Neuronal stem cell (in vitro differentiated cells): Measurements from ENCODE around the gene CDK5RAP1.

ENCODE experiments used
- DNase-seq: peaks from one replicate; pipeline ENCODE4 v3.0.0-alpha.2; 2013; ENCODE audit warnings: low spot score
- H2AFZ ChIP-seq: one replicate; pipeline ENCODE4 v1.6.1; 2013; ENCODE audit warnings: mild to moderate bottlenecking, low read length, inconsistent platforms
- H2AK5ac ChIP-seq: 2 replicates; pipeline ENCODE4 v1.6.1; 2013; ENCODE audit warnings: low read depth, mild to moderate bottlenecking, inconsistent platforms, low read length, moderate library complexity, mixed read lengths
- H2BK120ac ChIP-seq: 2 replicates; pipeline ENCODE4 v1.6.1; 2013; ENCODE audit warnings: low read depth, mild to moderate bottlenecking, inconsistent platforms, low read length, moderate library complexity, mixed read lengths
- H2BK12ac ChIP-seq: one replicate; pipeline ENCODE4 v1.6.1; 2013; ENCODE audit warnings: low read length, inconsistent platforms
- H2BK15ac ChIP-seq: 2 replicates; pipeline ENCODE4 v1.6.1; 2013; ENCODE audit warnings: mild to moderate bottlenecking, low read length, inconsistent platforms, mixed read lengths
- H2BK5ac ChIP-seq: one replicate; pipeline ENCODE4 v1.6.1; 2013; ENCODE audit warnings: inconsistent platforms, mild to moderate bottlenecking, low read length, moderate library complexity
- H3K14ac ChIP-seq: one replicate; pipeline ENCODE4 v1.6.1; 2013; ENCODE audit warnings: low read length, inconsistent platforms
- H3K18ac ChIP-seq: 2 replicates; pipeline ENCODE4 v1.6.1; 2013; ENCODE audit warnings: low read length, inconsistent platforms
- H3K23ac ChIP-seq: 2 replicates; pipeline ENCODE4 v1.6.1; 2013; ENCODE audit warnings: low read depth, mild to moderate bottlenecking, mixed read lengths, low read length, inconsistent platforms; ENCODE audit not compliant: poor library complexity
- H3K27ac ChIP-seq: replicated peaks from 3 replicates; pipeline ENCODE4 v1.5.1; 2013; ENCODE audit warnings: low read length, inconsistent platforms
- H3K27me3 ChIP-seq, 3 experiments: 2 replicates each; pipeline ENCODE4 v1.6.1; 2013; ENCODE audit warnings: low read length in 3 of 3, mild to moderate bottlenecking in 2 of 3, inconsistent platforms in 1 of 3, low read depth in 1 of 3, mixed read lengths in 1 of 3, moderate library complexity in 1 of 3; ENCODE audit not compliant: control insufficient read depth in 3 of 3, insufficient read depth in 3 of 3
- H3K36me3 ChIP-seq, 2 donors: replicated peaks in 1 of 2; 2 replicates each; pipeline ENCODE4 v1.6.1; 2013; ENCODE audit warnings: low read length in 2 of 2; ENCODE audit not compliant: control insufficient read depth in 2 of 2, insufficient read depth in 2 of 2
- H3K4ac ChIP-seq: 2 replicates; pipeline ENCODE4 v1.6.1; 2013; ENCODE audit warnings: inconsistent platforms, mild to moderate bottlenecking, low read length, moderate library complexity
- H3K4me1 ChIP-seq, 2 donors: 1 replicate in 1 of 2; 2 replicates in 1 of 2; pipeline ENCODE4 v1.6.1; 2013; ENCODE audit warnings: low read length in 2 of 2, low read depth in 1 of 2; ENCODE audit not compliant: control insufficient read depth in 2 of 2, insufficient read depth in 1 of 2
- H3K4me2 ChIP-seq: one replicate; pipeline ENCODE4 v1.6.1; 2013; ENCODE audit warnings: mild to moderate bottlenecking, low read length, inconsistent platforms; ENCODE audit not compliant: insufficient read depth, poor library complexity, severe bottlenecking
- H3K4me3 ChIP-seq, 2 donors: 2 replicates each; pipeline ENCODE4 v1.5.1; 2013; ENCODE audit warnings: low read length in 2 of 2, mild to moderate bottlenecking in 2 of 2, inconsistent platforms in 1 of 2, moderate library complexity in 1 of 2
- H3K79me1 ChIP-seq: one replicate; pipeline ENCODE4 v1.6.1; 2013; ENCODE audit warnings: low read depth, mild to moderate bottlenecking, inconsistent platforms, low read length, moderate library complexity
- H3K9ac ChIP-seq: one replicate; pipeline ENCODE4 v1.6.1; 2013; ENCODE audit warnings: mild to moderate bottlenecking, low read depth, low read length, inconsistent platforms; ENCODE audit not compliant: poor library complexity
- H3K9me3 ChIP-seq, 2 donors: replicated peaks in 1 of 2; 2 replicates each; pipeline versions ENCODE3 to v1.6.1; 2013; ENCODE audit warnings: low read length in 2 of 2, mild to moderate bottlenecking in 2 of 2, inconsistent platforms in 1 of 2, low read depth in 1 of 2, mixed read lengths in 1 of 2, moderate library complexity in 1 of 2; ENCODE audit not compliant: control insufficient read depth in 2 of 2, insufficient read depth in 1 of 2
- H4K8ac ChIP-seq: one replicate; pipeline ENCODE4 v1.6.1; 2013; ENCODE audit warnings: low read depth, mild to moderate bottlenecking, inconsistent platforms, low read length, moderate library complexity
- H4K91ac ChIP-seq: one replicate; pipeline ENCODE4 v1.6.1; 2013; ENCODE audit warnings: low read length, low read depth, mild to moderate bottlenecking, inconsistent platforms; ENCODE audit not compliant: poor library complexity
- WGBS, 2 donors: extraction: QIAGEN DNeasy Blood & Tissue Kit; methylation state at CpG; one replicate each; pipeline ENCODE4 v1.1.7; 2013; ENCODE audit warnings: missing lambda C conversion rate in 2 of 2, mixed read lengths in 1 of 2; ENCODE audit not compliant: insufficient read length in 2 of 2, insufficient replicate concordance in 1 of 2; ENCODE audit errors: extremely low coverage in 2 of 2; 5-methylcytosine and 5-hydroxymethylcytosine counted together

CDK5RAP1 gene

DNA sequence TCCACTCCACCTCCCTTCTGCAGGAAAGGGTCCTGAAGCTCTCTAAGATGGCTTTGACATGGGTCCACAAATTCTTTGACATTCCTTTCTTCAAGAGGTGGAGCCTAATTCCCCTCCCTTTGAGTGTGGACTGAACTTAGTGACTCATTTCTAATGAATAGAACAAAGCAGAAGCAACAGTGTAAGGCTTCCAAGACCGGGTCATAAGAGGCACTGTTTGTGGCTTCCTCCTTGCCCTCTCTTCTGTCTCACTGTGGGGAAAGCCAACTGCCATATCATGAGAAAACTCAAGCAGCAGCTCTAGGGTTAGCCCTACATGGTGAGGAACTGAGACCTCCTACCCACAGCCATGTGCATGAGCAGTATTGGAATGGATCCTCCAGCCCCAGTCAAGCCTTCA is 5.9 kb upstream of the CDK5RAP1 start:
- no peak overlapping the region for H2AFZ ChIP-seq
- no peak overlapping the region for H3K23ac ChIP-seq
- H3K9me3 ChIP-seq: peaks cover 2 to 6% of the 10 kb centered on the region in 2 donors
- no peak overlapping the region for H3K4ac ChIP-seq
- no peaks in the 10 kb centered on the region for H3K27me3 ChIP-seq
- H3K36me3 ChIP-seq: peaks cover 10 to 35% of the 10 kb centered on the region in 2 donors
- H3K4me1 ChIP-seq: peaks cover 0 to under 1% of the 10 kb centered on the region in 2 donors
- H2BK120ac ChIP-seq: no peak overlapping the region
- H2BK15ac ChIP-seq: no peak overlapping the region
- H2BK5ac ChIP-seq: no peak overlapping the region
- H3K9ac ChIP-seq: no peak overlapping the region
- H3K18ac ChIP-seq: no peak overlapping the region
- no peak overlapping the region for H2BK12ac ChIP-seq
- no CpG with 5 or more reads among the region's 1 CpG for WGBS, 2 donors
- H3K4me3 ChIP-seq: no peak overlapping the region
- DNase-seq: no peak
- H4K91ac ChIP-seq: no peak overlapping the region
- H3K14ac ChIP-seq: no peak overlapping the region
- no peak overlapping the region for H3K27ac ChIP-seq
- peaks cover 2% of the 10 kb centered on the region for H3K79me1 ChIP-seq
- H3K4me2 ChIP-seq: no peak overlapping the region
- no peak overlapping the region for H4K8ac ChIP-seq
- no peak overlapping the region for H2AK5ac ChIP-seq

DNA sequence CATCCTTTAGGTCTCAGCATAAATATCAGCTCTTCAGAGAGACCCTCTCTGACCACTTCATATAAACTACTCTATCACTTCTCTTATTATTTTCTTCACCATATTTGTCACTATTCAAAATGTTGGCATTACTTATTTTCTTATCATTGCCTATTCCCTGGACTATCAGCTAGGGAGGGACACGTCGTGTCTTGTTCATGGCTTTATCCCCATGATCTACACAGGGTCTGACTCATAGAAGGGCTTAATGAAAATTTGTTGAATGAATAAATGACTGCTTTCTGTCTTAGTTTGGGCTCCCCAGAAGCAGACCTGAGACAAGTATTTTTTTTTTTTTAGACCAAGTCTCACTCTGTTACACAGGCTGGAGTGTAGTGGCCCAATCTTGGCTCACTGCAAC is 3.0 kb upstream of the CDK5RAP1 start:
- H3K36me3 ChIP-seq: peaks cover 0 to 22% of the 10 kb centered on the region in 2 donors
- H2BK120ac ChIP-seq: no peak overlapping the region
- H3K27ac ChIP-seq: no peak overlapping the region
- H3K4me3 ChIP-seq: no peak overlapping the region
- H3K9ac ChIP-seq: no peak overlapping the region
- H3K23ac ChIP-seq: no peak overlapping the region
- WGBS, 2 donors: no CpG with 5 or more reads among the region's 2 CpGs
- no peak overlapping the region for H2AK5ac ChIP-seq
- H2BK5ac ChIP-seq: no peak overlapping the region
- peaks cover 11% of the 10 kb centered on the region for H3K79me1 ChIP-seq
- no peak overlapping the region for H4K8ac ChIP-seq
- H4K91ac ChIP-seq: no peak overlapping the region
- H2AFZ ChIP-seq: no peak overlapping the region
- H3K4ac ChIP-seq: no peak overlapping the region
- no peak overlapping the region for H2BK15ac ChIP-seq
- no peaks in the 10 kb centered on the region for H3K27me3 ChIP-seq
- no peak for DNase-seq
- no peak overlapping the region for H3K14ac ChIP-seq
- no peak overlapping the region for H3K18ac ChIP-seq
- peaks cover 0 to 6% of the 10 kb centered on the region in 2 donors for H3K9me3 ChIP-seq
- peaks cover 6 to 10% of the 10 kb centered on the region in 2 donors for H3K4me1 ChIP-seq
- no peak overlapping the region for H2BK12ac ChIP-seq
- H3K4me2 ChIP-seq: no peak overlapping the region

DNA sequence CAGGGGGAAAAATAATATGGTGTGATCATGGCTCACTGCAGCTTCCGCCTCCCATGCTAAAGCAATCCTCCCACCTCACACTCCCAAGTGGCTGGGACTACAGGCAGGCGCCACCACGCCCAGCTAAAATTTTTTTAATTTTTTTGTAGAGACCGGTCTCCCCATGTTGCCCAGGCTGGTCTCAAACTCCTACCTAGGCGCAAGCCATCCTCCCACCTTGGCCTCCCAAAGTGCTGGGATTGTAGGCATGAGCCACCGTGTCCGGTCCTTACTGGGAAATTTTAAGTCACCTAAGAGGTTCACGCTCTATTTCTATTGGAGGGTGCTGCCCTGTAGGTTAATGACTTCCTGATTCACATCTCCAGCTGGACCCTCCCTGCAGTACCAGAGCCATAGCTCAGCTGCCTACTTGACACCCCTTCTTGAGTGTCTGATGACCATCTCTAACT is 626 bp upstream of the CDK5RAP1 start:
- peaks cover 6 to 10% of the 10 kb centered on the region in 2 donors for H3K4me1 ChIP-seq
- H3K4me3 ChIP-seq: peak overlapping the region in 1 of 2 donors; percentile 79
- no peak overlapping the region for H2BK5ac ChIP-seq
- no peak overlapping the region for H2BK12ac ChIP-seq
- H2AK5ac ChIP-seq: peak overlapping the region; percentile 3
- no peak overlapping the region for H3K23ac ChIP-seq
- H3K27ac ChIP-seq: no peak overlapping the region
- no peak overlapping the region for H3K18ac ChIP-seq
- H3K36me3 ChIP-seq: peaks cover 0 to 13% of the 10 kb centered on the region in 2 donors
- H3K4ac ChIP-seq: no peak overlapping the region
- peaks cover 12% of the 10 kb centered on the region for H3K79me1 ChIP-seq
- no peak for DNase-seq
- WGBS, 2 donors: no CpG with 5 or more reads among the region's 8 CpGs
- no peak overlapping the region for H3K9ac ChIP-seq
- H3K27me3 ChIP-seq: no peaks in the 10 kb centered on the region
- no peak overlapping the region for H4K8ac ChIP-seq
- no peak overlapping the region for H2BK15ac ChIP-seq
- peak overlapping the region; percentile 97 for H2AFZ ChIP-seq
- no peak overlapping the region for H2BK120ac ChIP-seq
- no peak overlapping the region for H4K91ac ChIP-seq
- no peak overlapping the region for H3K14ac ChIP-seq
- H3K4me2 ChIP-seq: peak overlapping the region; percentile 47
- no peaks in the 10 kb centered on the region for H3K9me3 ChIP-seq

DNA sequence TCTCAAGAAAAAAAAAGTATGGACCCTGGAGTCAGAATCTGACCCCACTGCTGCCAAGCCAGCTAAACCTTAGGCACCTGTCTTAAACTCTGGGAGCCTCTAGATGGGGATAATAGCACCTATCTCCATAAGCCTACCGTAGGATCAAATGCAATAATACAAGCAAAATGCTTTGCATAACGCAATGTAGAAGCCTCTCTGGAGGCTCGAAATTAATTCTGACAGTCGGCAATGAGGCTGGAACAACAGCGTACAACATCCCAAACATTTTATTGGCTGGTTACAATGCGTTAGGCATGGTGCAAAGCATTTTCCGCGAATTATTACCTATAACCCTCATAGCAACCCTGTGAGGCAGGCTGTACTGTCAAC is 521 bp downstream of the CDK5RAP1 start:
- no CpG with 5 or more reads among the region's 8 CpGs for WGBS, 2 donors
- no peaks in the 10 kb centered on the region for H3K27me3 ChIP-seq
- H4K91ac ChIP-seq: peak overlapping the region; percentile 6
- H2BK120ac ChIP-seq: no peak overlapping the region
- H3K9ac ChIP-seq: peak overlapping the region; percentile 96
- no peak overlapping the region for H2AK5ac ChIP-seq
- H4K8ac ChIP-seq: no peak overlapping the region
- no peak overlapping the region for H2BK12ac ChIP-seq
- no peak for DNase-seq
- no peak overlapping the region for H2BK5ac ChIP-seq
- H3K14ac ChIP-seq: peak overlapping the region; percentile 2
- H3K18ac ChIP-seq: no peak overlapping the region
- peaks cover 12% of the 10 kb centered on the region for H3K79me1 ChIP-seq
- no peak overlapping the region for H3K27ac ChIP-seq
- no peak overlapping the region for H3K4ac ChIP-seq
- peaks cover 6 to 10% of the 10 kb centered on the region in 2 donors for H3K4me1 ChIP-seq
- peak overlapping the region; percentile 66 for H3K4me2 ChIP-seq
- peak overlapping the region; percentile 79 to 99 for H3K4me3 ChIP-seq
- H2BK15ac ChIP-seq: no peak overlapping the region
- peak overlapping the region; percentile 97 for H2AFZ ChIP-seq
- no peaks in the 10 kb centered on the region for H3K9me3 ChIP-seq
- H3K23ac ChIP-seq: no peak overlapping the region
- peaks cover 0 to 20% of the 10 kb centered on the region in 2 donors for H3K36me3 ChIP-seq
